GM12864 (cell line): ENCODE measurements around the gene TSPAN12.

Experiments used
- DNase-seq: peaks from one replicate; pipeline ENCODE4 v3.0.0-alpha.2; 2011; ENCODE audit warnings: low read depth
- H3K4me3 ChIP-seq: 2 replicates; pipeline ENCODE4 v1.5.1; 2011; ENCODE audit warnings: mild to moderate bottlenecking, low read depth, low read length, control low read depth
- CTCF ChIP-seq: IDR thresholded peaks from 2 replicates; pipeline ENCODE4 v1.5.1; 2011; ENCODE audit warnings: low read depth, mild to moderate bottlenecking, moderate library complexity, low read length, control low read depth, inconsistent platforms; ENCODE audit errors: missing control alignments

Gene TSPAN12

GRCh38 chr7:120843109-120843508 lies 14.8 kb downstream of the TSPAN12 start:
- TF ChIP-seq CTCF = no peak
- DNase-seq = no peak
- no peak overlapping the region for H3K4me3 ChIP-seq

- no peak for DNase-seq
- TF ChIP-seq CTCF = no peak
- no peak overlapping the region for H3K4me3 ChIP-seq
Measured at GRCh38 chr7:120842121-120842621, 15.8 kb downstream of the TSPAN12 start.

- TF ChIP-seq CTCF = no peak
- H3K4me3 ChIP-seq = no peak overlapping the region
- DNase-seq = no peak
Measured at GRCh38 chr7:120841608-120842007, 16.3 kb downstream of the TSPAN12 start.

- peak; percentile 59 for DNase-seq
- H3K4me3 ChIP-seq = peak overlapping the region; percentile 37; the same call in 1 of the 2 replicates
- TF ChIP-seq CTCF = no peak
Measured at GRCh38 chr7:120838281-120838682, 19.7 kb downstream of the TSPAN12 start.

- no peak for TF ChIP-seq CTCF
- H3K4me3 ChIP-seq = no peak overlapping the region
- DNase-seq = no peak
Measured at GRCh38 chr7:120837599-120837998, 20.3 kb downstream of the TSPAN12 start.

GRCh38 chr7:120836556-120837115 lies 21.3 kb downstream of the TSPAN12 start:
- no peak for TF ChIP-seq CTCF
- no peak for DNase-seq
- no peak overlapping the region for H3K4me3 ChIP-seq

- TF ChIP-seq CTCF = no peak
- no peak overlapping the region for H3K4me3 ChIP-seq
- DNase-seq = no peak
Measured at GRCh38 chr7:120834726-120835125, 23.2 kb downstream of the TSPAN12 start.
